Transverse colon (tissue), 4 donors: ENCODE data around the gene RHBDD1. TPM values are rescaled to one million over a fixed set of nuclear protein-coding genes. Genes with fewer than 3 reads are reported as not detected.

Experiments
- DNase-seq: peaks from one replicate; pipeline ENCODE4 v3.0.0-alpha.2; 2019
- H3K27ac ChIP-seq, 4 donors: fragments of 200-600 bp; sonication (generic); 2 replicates each; pipeline ENCODE4 v1.5.1; 2016 to 2018; ENCODE audit warnings: inconsistent platforms in 4 of 4
- H3K27me3 ChIP-seq: fragments of 200-600 bp; sonication (generic); 2 replicates; pipeline ENCODE4 v1.5.1; 2017; ENCODE audit warnings: inconsistent platforms
- H3K36me3 ChIP-seq, 4 donors: fragments of 200-600 bp; sonication (generic); 2 replicates each; pipeline ENCODE4 v1.5.1; 2017 to 2019; ENCODE audit warnings: inconsistent platforms in 4 of 4
- H3K4me1 ChIP-seq, 4 donors: fragments of 200-600 bp; sonication (generic); 2 replicates each; pipeline ENCODE4 v1.5.1; 2017 to 2020; ENCODE audit warnings: inconsistent platforms in 4 of 4
- H3K4me3 ChIP-seq, 4 donors: fragments of 200-600 bp; sonication (generic); 1 replicate in 1 of 4; 2 replicates in 3 of 4; pipeline versions ENCODE4 v1.5.1 to v1.6.1; 2017 to 2019; ENCODE audit warnings: inconsistent platforms in 4 of 4
- H3K9me3 ChIP-seq, 2 donors: fragments of 200-600 bp; sonication (generic); 2 replicates each; pipeline ENCODE4 v1.5.1; 2017 to 2019; ENCODE audit warnings: inconsistent platforms in 2 of 2
- CTCF ChIP-seq, 5 experiments: fragments of 200-600 bp in 3 of 5; fragments of 450-650 bp in 2 of 5; sonication (generic) in 3 of 5; IDR thresholded peaks; 1 replicate in 2 of 5; 2 replicates in 3 of 5; pipeline ENCODE4 v1.5.1; 2016 to 2017; ENCODE audit warnings: antibody characterized with exemption in 5 of 5, inconsistent platforms in 3 of 5, mild to moderate bottlenecking in 2 of 5, moderate library complexity in 1 of 5
- EP300 ChIP-seq: sonication (generic); formaldehyde crosslinking; IDR thresholded peaks from one replicate; pipeline ENCODE4 v1.6.1; 2017; ENCODE audit warnings: antibody characterized with exemption, low read depth
- POLR2A ChIP-seq: fragments of 450-650 bp; IDR thresholded peaks from one replicate; pipeline ENCODE4 v1.6.1; 2016; ENCODE audit warnings: antibody characterized with exemption, mild to moderate bottlenecking, moderate library complexity
- POLR2AphosphoS5 ChIP-seq, 3 donors: sonication (generic); formaldehyde crosslinking; IDR thresholded peaks; one replicate each; pipeline ENCODE4 v1.6.1; 2016; ENCODE audit warnings: antibody characterized with exemption in 3 of 3
- WGBS, 2 donors: methylation state at CpG; one replicate each; pipeline ENCODE4 v1.1.5; 2018; ENCODE audit warnings: low coverage in 1 of 2; 5-methylcytosine and 5-hydroxymethylcytosine counted together
- in situ Hi-C, 4 donors: fragments of 200-750 bp; cut with MboI; loops; one replicate each; pipeline versions ENCODE4 v1.15.0 to v1.15.1; 2017; ENCODE audit warnings: low sequenced_read_pairs in 3 of 4, low pct_ligation_motif_present in 1 of 4, low pct_unique_long_range_greater_than_20kb in 1 of 4
- intact Hi-C: fragments of 100-400 bp; cut with DNase I; formaldehyde crosslinking; loops from one replicate; pipeline ENCODE4 v1.15.1; 2023; ENCODE audit warnings: low total_unique reads
- total RNA-seq, 4 donors: library from RNA; depleted of rRNA; stranded (reverse); fragments of >200 nt; gene quantifications; one replicate each; pipeline ENCODE4 v1.1.0, GENCODE V29; 2016

The RHBDD1 gene
- total RNA-seq, 4 donors from 2014 or later = 11.9 to 47.5 (median 22.5) TPM

- in situ Hi-C loops (loop anchor here in 1 of 4 donors (25.0 kb wide), 1 partner anchor 136 kb away; no protein-coding TSS in a partner anchor), intact Hi-C loops (loop anchor here (5.0 to 10.0 kb wide), 2 partner anchors 166 to 583 kb away; no protein-coding TSS in a partner anchor)
- Histone ChIP-seq H3K4me3 (peak overlapping the region; percentile 46 to 91 (median 72)), H3K9me3 (no peaks in the 10 kb centered on the region), H3K4me1 (peaks cover 0 to 41% (median 27%) of the 10 kb centered on the region in 4 donors), H3K27ac (peak overlapping the region; percentile 93 to 96 (median 94)), H3K27me3 (no peaks in the 10 kb centered on the region), H3K36me3 (no peaks in the 10 kb centered on the region)
- no peak for DNase-seq
- TF ChIP-seq POLR2A = no peak
- WGBS, 2 donors = 61% methylated on average over 23 of the region's 23 CpGs; no CpG with 5 or more reads in 1 of the 2 donors
These were observed 37.8 kb upstream of the RHBDD1 start for GRCh38 chr2:226797989-226798421.

- intact Hi-C loops (loop anchor here (5.0 to 10.0 kb wide), 2 partner anchors 166 to 584 kb away; no protein-coding TSS in a partner anchor), in situ Hi-C loops (loop anchor here in 1 of 4 donors (25.0 kb wide), 1 partner anchor 136 kb away; no protein-coding TSS in a partner anchor)
- Histone ChIP-seq H3K27me3 (no peaks in the 10 kb centered on the region), H3K9me3 (no peaks in the 10 kb centered on the region), H3K4me1 (peaks cover 0 to 41% (median 25%) of the 10 kb centered on the region in 4 donors), H3K4me3 (peak overlapping the region; percentile 46 to 91 (median 72)), H3K27ac (peak overlapping the region; percentile 93 to 96 (median 94)), H3K36me3 (no peaks in the 10 kb centered on the region)
- WGBS, 2 donors = 5% methylated on average over 39 of the region's 80 CpGs; no CpG with 5 or more reads in 1 of the 2 donors
- peak; percentile 67 for DNase-seq
- TF ChIP-seq POLR2A (no peak), EP300 (no peak)
These were observed 37.2 kb upstream of the RHBDD1 start for GRCh38 chr2:226798422-226799210.

GRCh38 chr2:226799211-226799975 lies 36.5 kb upstream of the RHBDD1 start, which contains the start of gene IRS1:
IRS1 (minus strand) TSS chr2:226799820; CDS start chr2:226798738, 1,082 bp downstream.
- TF ChIP-seq EP300 (no peak), CTCF (IDR thresholded peaks at IDR 0.05) (peak in 1 of 5 experiments; percentile 38), POLR2A (peak; percentile 20), POLR2AphosphoS5 (IDR thresholded peaks at IDR 0.05) (peak; percentile 16 to 51 (median 43))
- intact Hi-C loops (loop anchor here (5.0 to 10.0 kb wide), 2 partner anchors 167 to 585 kb away; no protein-coding TSS in a partner anchor), in situ Hi-C loops (loop anchor here in 1 of 4 donors (25.0 kb wide), 1 partner anchor 137 kb away; no protein-coding TSS in a partner anchor)
- Histone ChIP-seq H3K27me3 (no peaks in the 10 kb centered on the region), H3K4me1 (peaks cover 0 to 36% (median 25%) of the 10 kb centered on the region in 4 donors), H3K27ac (peak within 1 kb of the TSS; percentile 93 to 96 (median 94)), H3K4me3 (peak within 1 kb of the TSS; percentile 46 to 91 (median 72)), H3K36me3 (no peaks in the 10 kb centered on the region), H3K9me3 (no peaks in the 10 kb centered on the region)
- 0% methylated on average over 46 of the region's 82 CpGs; no CpG with 5 or more reads in 1 of the 2 donors for WGBS, 2 donors
- DNase-seq = peak; percentile 73

- Histone ChIP-seq H3K27ac (peak overlapping the region; percentile 93 to 96 (median 94)), H3K36me3 (no peaks in the 10 kb centered on the region), H3K9me3 (no peaks in the 10 kb centered on the region), H3K4me3 (peak overlapping the region; percentile 42 to 78 (median 56)), H3K4me1 (peaks cover 0 to 32% (median 25%) of the 10 kb centered on the region in 4 donors), H3K27me3 (no peaks in the 10 kb centered on the region)
- intact Hi-C loops = loop anchor here (5.0 to 10.0 kb wide), 4 partner anchors 168 to 1135 kb away; no protein-coding TSS in a partner anchor
- WGBS, 2 donors = 3 to 9% methylated on average over 11 to 21 of the region's 39 CpGs
- TF ChIP-seq CTCF (IDR thresholded peaks at IDR 0.05) (peak in 2 of 5 experiments; percentile 7 to 40), POLR2A (no peak), POLR2AphosphoS5 (IDR thresholded peaks at IDR 0.05) (no peak), EP300 (no peak)
- in situ Hi-C loops = loop anchor here (10.0 to 25.0 kb wide), 13 partner anchors 138 to 1138 kb away; no protein-coding TSS in a partner anchor
- peak; percentile 33 for DNase-seq
These were observed 35.6 kb upstream of the RHBDD1 start for GRCh38 chr2:226799976-226800940.
